GM18858 (cell line): Measurements from ENCODE around the gene PADI4.

Experiments
- ATAC-seq: cut with Tn5 transposase; IDR thresholded peaks from one replicate; pipeline ENCODE4 v1.9.1; 2021; ENCODE audit not compliant: unreplicated experiment

Gene PADI4, protein sequence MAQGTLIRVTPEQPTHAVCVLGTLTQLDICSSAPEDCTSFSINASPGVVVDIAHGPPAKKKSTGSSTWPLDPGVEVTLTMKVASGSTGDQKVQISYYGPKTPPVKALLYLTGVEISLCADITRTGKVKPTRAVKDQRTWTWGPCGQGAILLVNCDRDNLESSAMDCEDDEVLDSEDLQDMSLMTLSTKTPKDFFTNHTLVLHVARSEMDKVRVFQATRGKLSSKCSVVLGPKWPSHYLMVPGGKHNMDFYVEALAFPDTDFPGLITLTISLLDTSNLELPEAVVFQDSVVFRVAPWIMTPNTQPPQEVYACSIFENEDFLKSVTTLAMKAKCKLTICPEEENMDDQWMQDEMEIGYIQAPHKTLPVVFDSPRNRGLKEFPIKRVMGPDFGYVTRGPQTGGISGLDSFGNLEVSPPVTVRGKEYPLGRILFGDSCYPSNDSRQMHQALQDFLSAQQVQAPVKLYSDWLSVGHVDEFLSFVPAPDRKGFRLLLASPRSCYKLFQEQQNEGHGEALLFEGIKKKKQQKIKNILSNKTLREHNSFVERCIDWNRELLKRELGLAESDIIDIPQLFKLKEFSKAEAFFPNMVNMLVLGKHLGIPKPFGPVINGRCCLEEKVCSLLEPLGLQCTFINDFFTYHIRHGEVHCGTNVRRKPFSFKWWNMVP

GRCh38 chr1:17307946-17308345 lies at the start of gene PADI4:
Gene PADI4 (plus strand): TSS chr1:17308197. CDS start chr1:17308223, 26 bp downstream.
- ATAC-seq = no peak

GRCh38 chr1:17258758-17259130 lies 49.3 kb upstream of the PADI4 start:
- ATAC-seq = no peak

DNA sequence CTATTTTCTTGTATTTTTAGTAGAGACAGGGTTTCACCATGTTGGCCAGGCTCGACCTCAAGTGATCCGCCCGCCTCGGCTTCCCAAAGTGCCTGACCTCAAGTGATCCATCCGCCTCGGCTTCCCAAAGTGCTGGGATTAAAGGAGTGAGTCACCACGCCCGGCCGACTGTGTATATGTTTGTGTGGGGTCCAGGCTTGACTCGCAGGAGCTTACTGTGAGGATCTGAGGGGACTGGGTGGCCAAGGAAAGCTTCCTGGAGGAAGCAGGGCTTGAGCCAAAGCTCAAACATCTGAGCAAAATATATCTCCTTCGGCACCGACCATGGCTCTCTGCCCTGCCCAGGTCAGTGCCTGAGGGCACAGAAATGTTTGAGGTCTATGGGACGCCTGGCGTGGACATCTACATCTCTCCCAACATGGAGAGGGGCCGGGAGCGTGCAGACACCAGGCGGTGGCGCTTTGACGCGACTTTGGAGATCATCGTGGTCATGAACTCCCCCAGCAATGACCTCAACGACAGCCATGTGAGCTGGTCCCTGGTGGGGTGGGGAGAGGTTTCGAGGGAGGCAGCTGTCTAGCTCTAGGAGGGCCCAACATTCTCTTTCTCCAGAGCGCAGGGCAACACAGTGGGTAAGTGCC lies 48.6 kb upstream of the PADI4 start:
- ATAC-seq = no peak

- ATAC-seq = no peak
Observed at GRCh38 chr1:17260264-17260663, 47.7 kb upstream of the PADI4 start.

GRCh38 chr1:17260738-17261137 lies 47.3 kb upstream of the PADI4 start:
- ATAC-seq = no peak

DNA sequence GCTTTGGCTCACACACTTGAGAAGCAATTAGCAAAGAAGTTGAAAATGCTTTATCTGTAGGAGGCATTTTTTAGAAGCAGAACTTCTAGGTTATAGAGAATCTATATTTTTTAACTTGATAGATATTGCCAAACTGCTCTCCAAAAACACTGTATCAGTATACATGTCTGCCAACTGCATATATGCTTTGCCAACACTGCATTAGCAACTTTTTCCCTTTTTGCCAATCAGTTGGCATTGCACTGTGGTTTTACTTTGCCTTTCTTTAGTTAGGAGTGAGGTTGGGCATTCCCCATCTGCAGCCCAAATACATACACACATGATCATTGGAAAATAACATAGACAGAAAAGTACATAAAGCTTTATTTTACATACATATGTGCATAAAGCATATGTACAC lies 44.1 kb upstream of the PADI4 start:
- ATAC-seq = no peak

- ATAC-seq = no peak
Observed at GRCh38 chr1:17264470-17264869, 43.5 kb upstream of the PADI4 start.

GRCh38 chr1:17265162-17265561 lies 42.8 kb upstream of the PADI4 start:
- no peak for ATAC-seq

GRCh38 chr1:17265950-17266349 lies 42.0 kb upstream of the PADI4 start:
- no peak for ATAC-seq

GRCh38 chr1:17270891-17271765 lies 36.9 kb upstream of the PADI4 start:
- no peak for ATAC-seq

DNA sequence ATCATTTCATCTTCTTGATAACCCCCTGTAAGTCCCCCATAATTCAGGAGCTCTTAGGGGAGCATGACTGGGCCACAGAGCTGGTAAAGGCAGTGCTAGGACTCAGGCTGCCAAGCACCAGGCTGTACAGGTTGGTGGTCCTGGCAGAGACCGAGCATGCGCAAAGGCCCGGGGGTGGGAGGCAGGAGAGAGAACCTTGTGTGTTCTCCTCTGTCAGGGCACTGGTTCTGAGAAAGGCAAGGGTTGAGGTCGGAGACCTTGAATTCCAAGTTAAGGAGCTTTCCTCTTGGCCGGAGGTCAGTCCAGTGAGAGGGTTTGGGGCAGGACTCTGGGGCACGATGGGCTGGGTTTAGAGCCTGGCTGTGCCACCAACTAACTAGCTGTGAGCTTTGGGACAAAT lies 35.9 kb upstream of the PADI4 start:
- no peak for ATAC-seq

DNA sequence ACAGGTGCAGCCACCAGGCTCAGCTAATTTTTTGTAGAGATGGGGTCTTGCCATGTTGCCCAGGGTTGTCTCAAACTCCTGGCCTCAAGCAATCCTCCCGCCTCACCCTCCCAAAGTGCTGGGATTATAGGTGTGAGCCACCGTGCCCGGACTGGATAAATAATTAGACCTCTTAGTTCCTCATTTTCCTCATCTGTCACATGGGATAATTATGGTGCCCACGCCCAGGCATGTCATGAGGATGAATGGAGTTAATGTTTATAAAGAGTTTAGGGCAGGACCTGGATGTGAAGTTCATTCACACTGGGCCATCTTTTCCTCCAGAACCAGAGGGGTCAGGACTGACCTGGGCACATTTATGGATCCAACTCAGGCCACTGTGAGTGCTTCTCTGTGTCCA lies 35.4 kb upstream of the PADI4 start:
- no peak for ATAC-seq

DNA sequence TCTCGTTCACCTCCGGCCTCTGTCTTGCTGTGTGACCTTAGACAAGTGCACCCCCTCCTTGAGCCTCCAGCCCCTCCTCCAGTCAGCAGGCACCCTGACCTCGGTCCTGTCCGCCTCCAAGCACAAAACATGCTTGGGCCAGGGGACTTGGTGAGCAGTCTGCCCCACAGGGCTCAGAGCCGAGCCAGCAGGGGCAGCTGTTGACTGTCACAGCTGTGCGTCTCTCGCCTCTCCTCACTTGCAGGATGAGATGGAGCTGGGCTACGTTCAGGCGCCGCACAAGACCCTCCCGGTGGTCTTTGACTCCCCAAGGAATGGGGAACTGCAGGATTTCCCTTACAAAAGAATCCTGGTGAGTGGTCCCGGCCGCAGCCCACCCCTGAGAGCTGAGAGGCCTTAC lies 34.9 kb upstream of the PADI4 start:
- no peak for ATAC-seq

GRCh38 chr1:17274186-17275170 lies 33.5 kb upstream of the PADI4 start:
- no peak for ATAC-seq

GRCh38 chr1:17276568-17276967 lies 31.4 kb upstream of the PADI4 start:
- ATAC-seq = no peak

DNA sequence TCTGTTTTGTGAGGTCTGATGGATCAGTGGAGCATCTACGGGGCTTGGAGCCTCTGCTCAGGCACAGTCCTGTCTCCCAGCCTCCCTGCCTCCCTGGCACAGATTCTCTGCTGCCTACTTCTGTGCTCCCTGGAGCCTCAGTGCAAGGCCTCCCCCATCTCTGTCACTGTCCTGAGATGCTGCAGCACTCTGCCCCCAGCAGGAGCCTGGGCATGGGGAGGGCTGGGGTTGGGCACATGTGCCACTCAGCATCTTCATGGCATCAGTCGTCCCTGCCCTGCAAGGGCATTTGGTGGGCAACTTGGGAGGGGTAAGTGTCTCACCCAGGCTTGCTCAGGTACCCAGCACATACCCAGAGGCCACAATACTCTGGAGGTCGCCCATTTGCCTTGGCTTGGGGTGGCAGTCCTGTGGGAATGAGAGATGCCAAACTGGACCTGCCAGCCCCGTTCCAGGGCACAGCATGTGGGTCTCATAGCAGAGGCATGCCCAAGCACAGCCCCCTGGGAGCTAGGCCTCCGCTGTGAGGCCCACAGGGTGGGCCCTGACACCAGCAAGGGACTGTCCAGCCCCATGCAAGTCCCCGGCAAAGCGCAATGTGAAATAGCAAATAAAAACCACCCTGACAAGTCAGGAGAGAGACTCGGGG lies 30.4 kb upstream of the PADI4 start:
- no peak for ATAC-seq

GRCh38 chr1:17278996-17279830 lies 28.8 kb upstream of the PADI4 start:
- ATAC-seq = no peak

DNA sequence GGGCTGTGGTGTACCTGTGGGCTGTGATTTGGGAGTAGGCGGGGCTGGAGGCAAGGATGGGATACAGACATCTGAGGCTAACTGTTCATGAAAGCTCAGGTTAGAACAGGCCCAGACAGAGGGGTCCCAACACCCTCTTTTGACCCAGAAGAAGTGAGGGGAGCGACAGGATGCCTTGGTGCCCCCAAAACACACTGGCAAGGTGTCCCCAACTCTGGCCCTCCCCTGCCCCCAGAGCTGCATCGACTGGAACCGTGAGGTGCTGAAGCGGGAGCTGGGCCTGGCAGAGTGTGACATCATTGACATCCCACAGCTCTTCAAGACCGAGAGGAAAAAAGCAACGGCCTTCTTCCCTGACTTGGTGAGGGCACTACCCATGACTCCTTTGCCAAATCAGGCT lies 27.6 kb upstream of the PADI4 start:
- no peak for ATAC-seq

- no peak for ATAC-seq
Observed at GRCh38 chr1:17280894-17281293, 27.1 kb upstream of the PADI4 start.
